ENCODE results near the gene METAP2.

DNA sequence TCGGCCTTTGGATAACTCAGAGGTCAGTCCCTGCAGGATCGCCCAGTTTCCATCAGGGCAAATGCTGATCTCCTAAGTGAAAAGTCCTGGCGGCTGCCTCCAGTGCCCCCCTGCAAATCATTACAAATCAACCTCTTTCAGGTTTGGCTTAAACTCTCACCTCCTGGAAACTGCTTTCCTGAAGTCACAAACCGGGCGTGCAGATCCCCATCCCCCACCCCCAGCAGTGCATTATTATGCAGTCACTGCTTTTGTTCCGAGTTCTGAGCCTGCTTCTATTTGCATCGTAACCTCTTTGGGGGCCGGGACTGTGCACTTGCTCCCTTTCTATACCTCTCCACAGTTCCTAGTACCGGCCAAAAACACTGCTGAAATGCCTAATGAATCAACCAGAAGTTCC is 77.4 kb downstream of the METAP2 start, which contains the start of gene USP44:
- TF ChIP-seq, protein P1, sequence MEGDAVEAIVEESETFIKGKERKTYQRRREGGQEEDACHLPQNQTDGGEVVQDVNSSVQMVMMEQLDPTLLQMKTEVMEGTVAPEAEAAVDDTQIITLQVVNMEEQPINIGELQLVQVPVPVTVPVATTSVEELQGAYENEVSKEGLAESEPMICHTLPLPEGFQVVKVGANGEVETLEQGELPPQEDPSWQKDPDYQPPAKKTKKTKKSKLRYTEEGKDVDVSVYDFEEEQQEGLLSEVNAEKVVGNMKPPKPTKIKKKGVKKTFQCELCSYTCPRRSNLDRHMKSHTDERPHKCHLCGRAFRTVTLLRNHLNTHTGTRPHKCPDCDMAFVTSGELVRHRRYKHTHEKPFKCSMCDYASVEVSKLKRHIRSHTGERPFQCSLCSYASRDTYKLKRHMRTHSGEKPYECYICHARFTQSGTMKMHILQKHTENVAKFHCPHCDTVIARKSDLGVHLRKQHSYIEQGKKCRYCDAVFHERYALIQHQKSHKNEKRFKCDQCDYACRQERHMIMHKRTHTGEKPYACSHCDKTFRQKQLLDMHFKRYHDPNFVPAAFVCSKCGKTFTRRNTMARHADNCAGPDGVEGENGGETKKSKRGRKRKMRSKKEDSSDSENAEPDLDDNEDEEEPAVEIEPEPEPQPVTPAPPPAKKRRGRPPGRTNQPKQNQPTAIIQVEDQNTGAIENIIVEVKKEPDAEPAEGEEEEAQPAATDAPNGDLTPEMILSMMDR (IDR thresholded peaks at IDR 0.05; ENCODE audit: low read depth, low read length, poor library complexity, severe bottlenecking): no peak
- TF ChIP-seq EZH2phosphoT487 (IDR thresholded peaks at IDR 0.05; ENCODE audit: borderline replicate concordance, low read length): no peak

Data from DOHH2 (cell line).